ENCODE results near the gene MOB3A. TPM values are rescaled to one million over a fixed set of nuclear protein-coding genes. Genes with fewer than 3 reads are reported as not detected.

MOB3A gene
- total and polyA plus RNA-seq, 4 donors = 3.4 to 8.7 (median 6.5) TPM

DNA sequence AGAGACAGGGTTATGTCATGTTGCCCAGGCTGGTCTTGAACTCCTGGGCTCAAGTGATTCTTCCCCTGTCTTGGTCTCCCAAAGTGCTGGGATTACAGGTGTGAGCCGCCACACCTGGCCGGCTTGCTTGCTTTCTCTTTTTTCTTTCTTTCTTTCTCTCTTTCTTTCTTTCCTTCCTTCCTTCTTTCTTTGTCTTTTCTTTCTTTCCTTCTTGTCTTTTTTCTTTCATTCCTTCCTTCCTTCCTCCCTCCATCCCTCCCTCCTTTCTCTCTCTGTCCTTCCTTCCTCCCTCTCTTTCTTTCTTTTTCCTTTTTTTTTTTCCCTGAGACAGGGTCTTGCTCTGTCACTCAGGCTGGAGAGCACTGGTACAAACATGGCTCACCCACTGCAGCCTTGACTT, 73.8 kb downstream of the MOB3A start:
- H3K4me1 ChIP-seq (ENCODE audit: control insufficient read depth in 4 of 4, insufficient read depth in 4 of 4, low read length in 3 of 4) = peaks cover 0 to 9% (median 5%) of the 10 kb centered on the region in 4 donors
- H3K27ac ChIP-seq (ENCODE audit: low read depth in 1 of 2, low read length in 2 of 2) = no peak overlapping the region
- no peak for TF ChIP-seq SP1 (IDR thresholded peaks at IDR 0.05)
- TF ChIP-seq NR2F2 (IDR thresholded peaks at IDR 0.05) = no peak
- no peak for TF ChIP-seq GABPA (IDR thresholded peaks at IDR 0.05 in 1 of 2, conservative IDR thresholded peaks at IDR 0.05 in 1 of 2)
- TF ChIP-seq YY1 (IDR thresholded peaks at IDR 0.05) = no peak
- TF ChIP-seq HNF4A (conservative IDR thresholded peaks at IDR 0.05) = no peak
- TF ChIP-seq FOXA2 (IDR thresholded peaks at IDR 0.05) = no peak
- TF ChIP-seq RXRA (IDR thresholded peaks at IDR 0.05) = no peak
- TF ChIP-seq TAF1 (conservative IDR thresholded peaks at IDR 0.05) = no peak
- TF ChIP-seq, protein P1, sequence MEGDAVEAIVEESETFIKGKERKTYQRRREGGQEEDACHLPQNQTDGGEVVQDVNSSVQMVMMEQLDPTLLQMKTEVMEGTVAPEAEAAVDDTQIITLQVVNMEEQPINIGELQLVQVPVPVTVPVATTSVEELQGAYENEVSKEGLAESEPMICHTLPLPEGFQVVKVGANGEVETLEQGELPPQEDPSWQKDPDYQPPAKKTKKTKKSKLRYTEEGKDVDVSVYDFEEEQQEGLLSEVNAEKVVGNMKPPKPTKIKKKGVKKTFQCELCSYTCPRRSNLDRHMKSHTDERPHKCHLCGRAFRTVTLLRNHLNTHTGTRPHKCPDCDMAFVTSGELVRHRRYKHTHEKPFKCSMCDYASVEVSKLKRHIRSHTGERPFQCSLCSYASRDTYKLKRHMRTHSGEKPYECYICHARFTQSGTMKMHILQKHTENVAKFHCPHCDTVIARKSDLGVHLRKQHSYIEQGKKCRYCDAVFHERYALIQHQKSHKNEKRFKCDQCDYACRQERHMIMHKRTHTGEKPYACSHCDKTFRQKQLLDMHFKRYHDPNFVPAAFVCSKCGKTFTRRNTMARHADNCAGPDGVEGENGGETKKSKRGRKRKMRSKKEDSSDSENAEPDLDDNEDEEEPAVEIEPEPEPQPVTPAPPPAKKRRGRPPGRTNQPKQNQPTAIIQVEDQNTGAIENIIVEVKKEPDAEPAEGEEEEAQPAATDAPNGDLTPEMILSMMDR (IDR thresholded peaks at IDR 0.05; ENCODE audit: low read depth, low read length, missing input control) = no peak
- TF ChIP-seq, protein P2, sequence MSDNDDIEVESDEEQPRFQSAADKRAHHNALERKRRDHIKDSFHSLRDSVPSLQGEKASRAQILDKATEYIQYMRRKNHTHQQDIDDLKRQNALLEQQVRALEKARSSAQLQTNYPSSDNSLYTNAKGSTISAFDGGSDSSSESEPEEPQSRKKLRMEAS (IDR thresholded peaks at IDR 0.05) = no peak
- TF ChIP-seq HNF4G (IDR thresholded peaks at IDR 0.05) = no peak
- TF ChIP-seq FOXA1 (IDR thresholded peaks at IDR 0.05) = no peak
- no peak for TF ChIP-seq EGR1 (IDR thresholded peaks at IDR 0.05; ENCODE audit: low read depth in 2 of 2)
- TF ChIP-seq RAD21 (IDR thresholded peaks at IDR 0.05) = no peak
- TF ChIP-seq, protein P3, sequence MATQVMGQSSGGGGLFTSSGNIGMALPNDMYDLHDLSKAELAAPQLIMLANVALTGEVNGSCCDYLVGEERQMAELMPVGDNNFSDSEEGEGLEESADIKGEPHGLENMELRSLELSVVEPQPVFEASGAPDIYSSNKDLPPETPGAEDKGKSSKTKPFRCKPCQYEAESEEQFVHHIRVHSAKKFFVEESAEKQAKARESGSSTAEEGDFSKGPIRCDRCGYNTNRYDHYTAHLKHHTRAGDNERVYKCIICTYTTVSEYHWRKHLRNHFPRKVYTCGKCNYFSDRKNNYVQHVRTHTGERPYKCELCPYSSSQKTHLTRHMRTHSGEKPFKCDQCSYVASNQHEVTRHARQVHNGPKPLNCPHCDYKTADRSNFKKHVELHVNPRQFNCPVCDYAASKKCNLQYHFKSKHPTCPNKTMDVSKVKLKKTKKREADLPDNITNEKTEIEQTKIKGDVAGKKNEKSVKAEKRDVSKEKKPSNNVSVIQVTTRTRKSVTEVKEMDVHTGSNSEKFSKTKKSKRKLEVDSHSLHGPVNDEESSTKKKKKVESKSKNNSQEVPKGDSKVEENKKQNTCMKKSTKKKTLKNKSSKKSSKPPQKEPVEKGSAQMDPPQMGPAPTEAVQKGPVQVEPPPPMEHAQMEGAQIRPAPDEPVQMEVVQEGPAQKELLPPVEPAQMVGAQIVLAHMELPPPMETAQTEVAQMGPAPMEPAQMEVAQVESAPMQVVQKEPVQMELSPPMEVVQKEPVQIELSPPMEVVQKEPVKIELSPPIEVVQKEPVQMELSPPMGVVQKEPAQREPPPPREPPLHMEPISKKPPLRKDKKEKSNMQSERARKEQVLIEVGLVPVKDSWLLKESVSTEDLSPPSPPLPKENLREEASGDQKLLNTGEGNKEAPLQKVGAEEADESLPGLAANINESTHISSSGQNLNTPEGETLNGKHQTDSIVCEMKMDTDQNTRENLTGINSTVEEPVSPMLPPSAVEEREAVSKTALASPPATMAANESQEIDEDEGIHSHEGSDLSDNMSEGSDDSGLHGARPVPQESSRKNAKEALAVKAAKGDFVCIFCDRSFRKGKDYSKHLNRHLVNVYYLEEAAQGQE (IDR thresholded peaks at IDR 0.05) = no peak
- no peaks in the 10 kb centered on the region for H3K9me3 ChIP-seq (ENCODE audit: control insufficient read depth in 4 of 4, low read length in 3 of 4)
- no peaks in the 10 kb centered on the region for H3K27me3 ChIP-seq (ENCODE audit: control insufficient read depth in 4 of 4, insufficient read depth in 4 of 4, low read length in 3 of 4)
- DNase-seq (ENCODE audit: low spot score) = no peak
- WGBS = over 99% methylated on average over 2 of the region's 2 CpGs
- H3K4me3 ChIP-seq (ENCODE audit: low read depth in 1 of 3, low read length in 3 of 3) = no peak overlapping the region
- H3K9ac ChIP-seq (ENCODE audit: low read depth in 1 of 2, low read length in 2 of 2) = no peak overlapping the region
- H3K36me3 ChIP-seq (ENCODE audit: control insufficient read depth in 4 of 4, insufficient read depth in 3 of 4, low read depth in 1 of 4, low read length in 3 of 4) = no peaks in the 10 kb centered on the region

DNA sequence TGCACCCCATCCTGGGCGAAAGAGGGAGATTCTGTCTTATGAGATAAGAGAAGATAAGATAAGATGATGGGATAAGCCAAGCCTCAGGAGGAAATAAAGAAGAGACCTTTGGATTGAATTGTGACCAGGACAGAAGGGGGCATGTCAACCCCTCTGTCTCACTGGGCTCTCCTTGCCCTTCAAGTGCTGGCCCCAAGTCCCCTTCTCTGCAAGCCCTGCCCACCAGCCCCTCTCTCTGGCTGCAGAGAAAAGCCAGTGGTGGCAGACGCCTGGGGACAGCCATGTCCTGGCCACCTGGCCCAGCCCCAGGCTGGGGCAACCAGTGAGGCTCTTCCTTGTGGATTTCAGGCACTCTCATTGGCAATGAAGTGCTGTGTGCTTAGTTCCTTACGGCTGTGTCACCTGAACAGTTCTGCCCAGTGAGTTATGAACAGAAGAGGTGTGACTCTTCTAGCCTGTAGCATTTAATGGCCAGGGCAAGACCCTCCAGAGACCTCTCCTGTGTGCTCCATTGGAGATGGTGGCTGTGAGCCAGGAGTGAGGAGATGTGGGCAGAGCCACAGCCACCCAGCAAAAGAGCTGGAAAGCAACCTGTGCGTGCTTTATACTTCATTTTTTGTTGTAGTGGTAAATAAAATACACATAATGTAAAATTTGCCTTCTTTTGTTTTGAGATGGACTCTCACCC, 74.5 kb downstream of the MOB3A start:
- Histone ChIP-seq H3K4me1 (ENCODE audit: control insufficient read depth in 4 of 4, insufficient read depth in 4 of 4, low read length in 3 of 4) (peaks cover 0 to 2% (median 2%) of the 10 kb centered on the region in 4 donors), H3K9me3 (ENCODE audit: control insufficient read depth in 4 of 4, low read length in 3 of 4) (no peaks in the 10 kb centered on the region), H3K27ac (ENCODE audit: low read depth in 1 of 2, low read length in 2 of 2) (no peak overlapping the region), H3K9ac (ENCODE audit: low read depth in 1 of 2, low read length in 2 of 2) (no peak overlapping the region), H3K4me3 (ENCODE audit: low read depth in 1 of 3, low read length in 3 of 3) (no peak overlapping the region), H3K36me3 (ENCODE audit: control insufficient read depth in 4 of 4, insufficient read depth in 3 of 4, low read depth in 1 of 4, low read length in 3 of 4) (no peaks in the 10 kb centered on the region), H3K27me3 (ENCODE audit: control insufficient read depth in 4 of 4, insufficient read depth in 4 of 4, low read length in 3 of 4) (no peaks in the 10 kb centered on the region)
- whole genome bisulfite sequencing = 81% methylated on average over 4 of the region's 4 CpGs
- DNase-seq (ENCODE audit: low spot score) = no peak
- TF ChIP-seq, protein P2 (IDR thresholded peaks at IDR 0.05) = no peak
- no peak for TF ChIP-seq SP1 (IDR thresholded peaks at IDR 0.05)
- TF ChIP-seq, protein P4, sequence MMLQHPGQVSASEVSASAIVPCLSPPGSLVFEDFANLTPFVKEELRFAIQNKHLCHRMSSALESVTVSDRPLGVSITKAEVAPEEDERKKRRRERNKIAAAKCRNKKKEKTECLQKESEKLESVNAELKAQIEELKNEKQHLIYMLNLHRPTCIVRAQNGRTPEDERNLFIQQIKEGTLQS (IDR thresholded peaks at IDR 0.05) = no peak
- TF ChIP-seq EGR1 (IDR thresholded peaks at IDR 0.05; ENCODE audit: low read depth in 2 of 2) = no peak
- TF ChIP-seq, protein P3 (IDR thresholded peaks at IDR 0.05) = no peak
- no peak for TF ChIP-seq TAF1 (conservative IDR thresholded peaks at IDR 0.05)
- TF ChIP-seq, protein P5, sequence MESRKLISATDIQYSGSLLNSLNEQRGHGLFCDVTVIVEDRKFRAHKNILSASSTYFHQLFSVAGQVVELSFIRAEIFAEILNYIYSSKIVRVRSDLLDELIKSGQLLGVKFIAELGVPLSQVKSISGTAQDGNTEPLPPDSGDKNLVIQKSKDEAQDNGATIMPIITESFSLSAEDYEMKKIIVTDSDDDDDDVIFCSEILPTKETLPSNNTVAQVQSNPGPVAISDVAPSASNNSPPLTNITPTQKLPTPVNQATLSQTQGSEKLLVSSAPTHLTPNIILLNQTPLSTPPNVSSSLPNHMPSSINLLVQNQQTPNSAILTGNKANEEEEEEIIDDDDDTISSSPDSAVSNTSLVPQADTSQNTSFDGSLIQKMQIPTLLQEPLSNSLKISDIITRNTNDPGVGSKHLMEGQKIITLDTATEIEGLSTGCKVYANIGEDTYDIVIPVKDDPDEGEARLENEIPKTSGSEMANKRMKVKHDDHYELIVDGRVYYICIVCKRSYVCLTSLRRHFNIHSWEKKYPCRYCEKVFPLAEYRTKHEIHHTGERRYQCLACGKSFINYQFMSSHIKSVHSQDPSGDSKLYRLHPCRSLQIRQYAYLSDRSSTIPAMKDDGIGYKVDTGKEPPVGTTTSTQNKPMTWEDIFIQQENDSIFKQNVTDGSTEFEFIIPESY (IDR thresholded peaks at IDR 0.05) = no peak
- TF ChIP-seq HNF4A (conservative IDR thresholded peaks at IDR 0.05) = no peak
